ENCODE data around the gene GSTM4. TPM values are rescaled to one million over a fixed set of nuclear protein-coding genes. Genes with fewer than 3 reads are reported as not detected.

Gene GSTM4
- total and polyA plus RNA-seq, 9 of the 15 experiments (the other 6 are each of a cell fraction or from before 2014, with no cell fraction given), result 18.8 to 53.4 (median 38.8) TPM

GRCh38 chr1:109643385-109644230, 12.3 kb upstream of the GSTM4 start (continued):
- peak; percentile 66 for TF ChIP-seq L3MBTL2 (IDR thresholded peaks at IDR 0.05)
- TF ChIP-seq E4F1 (CRISPR knock-in tag; IDR thresholded peaks at IDR 0.05; ENCODE audit: borderline replicate concordance), result no peak
- TF ChIP-seq, protein P1, sequence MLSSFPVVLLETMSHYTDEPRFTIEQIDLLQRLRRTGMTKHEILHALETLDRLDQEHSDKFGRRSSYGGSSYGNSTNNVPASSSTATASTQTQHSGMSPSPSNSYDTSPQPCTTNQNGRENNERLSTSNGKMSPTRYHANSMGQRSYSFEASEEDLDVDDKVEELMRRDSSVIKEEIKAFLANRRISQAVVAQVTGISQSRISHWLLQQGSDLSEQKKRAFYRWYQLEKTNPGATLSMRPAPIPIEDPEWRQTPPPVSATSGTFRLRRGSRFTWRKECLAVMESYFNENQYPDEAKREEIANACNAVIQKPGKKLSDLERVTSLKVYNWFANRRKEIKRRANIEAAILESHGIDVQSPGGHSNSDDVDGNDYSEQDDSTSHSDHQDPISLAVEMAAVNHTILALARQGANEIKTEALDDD (IDR thresholded peaks at IDR 0.05), result peak; percentile 57; the same call in 1 of the 2 replicates
- TF ChIP-seq ZNF134 (CRISPR knock-in tag; conservative IDR thresholded peaks at IDR 0.05), result no peak
- no peak for TF ChIP-seq ZNF140 (CRISPR knock-in tag; IDR thresholded peaks at IDR 0.05)
- TF ChIP-seq MEF2D (tag; conservative IDR thresholded peaks at IDR 0.05; ENCODE audit: low read depth), result no peak
- TF ChIP-seq RFX5 (IDR thresholded peaks at IDR 0.05; ENCODE audit: low read depth, low read length), result no peak
- TF ChIP-seq ZNF12 (CRISPR knock-in tag; IDR thresholded peaks at IDR 0.05), result no peak
- 0 out of 2 replicates have a peak, but pooled peaks have one; percentile 5 for TF ChIP-seq ZNF384 (IDR thresholded peaks at IDR 0.05; ENCODE audit: low read depth, low read length)
- TF ChIP-seq OTX1 (CRISPR knock-in tag; IDR thresholded peaks at IDR 0.05), result no peak
- no peak for TF ChIP-seq ZNF431 (CRISPR knock-in tag; IDR thresholded peaks at IDR 0.05)
- TF ChIP-seq NCOA6 (IDR thresholded peaks at IDR 0.05), result no peak
- TF ChIP-seq RAD21 (CRISPR knock-in tag; conservative IDR thresholded peaks at IDR 0.05 in 1 of 2, IDR thresholded peaks at IDR 0.05 in 1 of 2), result peak; percentile 91 to 96
- TF ChIP-seq PHB (CRISPR knock-in tag; IDR thresholded peaks at IDR 0.05), result no peak
- TF ChIP-seq BRD9 (IDR thresholded peaks at IDR 0.05; ENCODE audit: low read depth, partially characterized antibody), result no peak
- TF ChIP-seq ZNF79 (CRISPR knock-in tag; IDR thresholded peaks at IDR 0.05; ENCODE audit: low read depth), result no peak
- TF ChIP-seq ZFX (CRISPR knock-in tag; IDR thresholded peaks at IDR 0.05), result peak; percentile 81
- TF ChIP-seq, protein P2, sequence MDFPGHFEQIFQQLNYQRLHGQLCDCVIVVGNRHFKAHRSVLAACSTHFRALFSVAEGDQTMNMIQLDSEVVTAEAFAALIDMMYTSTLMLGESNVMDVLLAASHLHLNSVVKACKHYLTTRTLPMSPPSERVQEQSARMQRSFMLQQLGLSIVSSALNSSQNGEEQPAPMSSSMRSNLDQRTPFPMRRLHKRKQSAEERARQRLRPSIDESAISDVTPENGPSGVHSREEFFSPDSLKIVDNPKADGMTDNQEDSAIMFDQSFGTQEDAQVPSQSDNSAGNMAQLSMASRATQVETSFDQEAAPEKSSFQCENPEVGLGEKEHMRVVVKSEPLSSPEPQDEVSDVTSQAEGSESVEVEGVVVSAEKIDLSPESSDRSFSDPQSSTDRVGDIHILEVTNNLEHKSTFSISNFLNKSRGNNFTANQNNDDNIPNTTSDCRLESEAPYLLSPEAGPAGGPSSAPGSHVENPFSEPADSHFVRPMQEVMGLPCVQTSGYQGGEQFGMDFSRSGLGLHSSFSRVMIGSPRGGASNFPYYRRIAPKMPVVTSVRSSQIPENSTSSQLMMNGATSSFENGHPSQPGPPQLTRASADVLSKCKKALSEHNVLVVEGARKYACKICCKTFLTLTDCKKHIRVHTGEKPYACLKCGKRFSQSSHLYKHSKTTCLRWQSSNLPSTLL (IDR thresholded peaks at IDR 0.05), result no peak
- TF ChIP-seq ZNF143 (CRISPR knock-in tag; IDR thresholded peaks at IDR 0.05), result no peak
- TF ChIP-seq ZNF511 (CRISPR knock-in tag; IDR thresholded peaks at IDR 0.05), result no peak
- TF ChIP-seq FIP1L1 (IDR thresholded peaks at IDR 0.05; ENCODE audit: low read depth, low read length, poor library complexity, severe bottlenecking), result no peak
- no peak for TF ChIP-seq ARID1B (IDR thresholded peaks at IDR 0.05)
- TF ChIP-seq ZNF41 (CRISPR knock-in tag; conservative IDR thresholded peaks at IDR 0.05), result no peak

Measured in K562 (cell line).